Smooth muscle cell (in vitro differentiated cells): Measurements from ENCODE around the gene KIF17. TPM values are rescaled to one million over a fixed set of nuclear protein-coding genes. Genes with fewer than 3 reads are reported as not detected.

Experiments
- DNase-seq: peaks from one replicate; lab custom pipeline; 2025; ENCODE audit not compliant: unreplicated experiment; lab: John Stamatoyannopoulos, UW
- H2AFZ ChIP-seq: fragments of 200-600 bp; sonication (generic); 2 replicates; pipeline ENCODE4 v1.6.0; 2016; ENCODE audit warnings: antibody characterized with exemption, low read depth, mild to moderate bottlenecking
- H3F3A ChIP-seq: fragments of 200-600 bp; sonication (generic); 2 replicates; pipeline ENCODE4 v1.6.0; 2017; ENCODE audit warnings: antibody characterized with exemption, low read depth
- H3K27ac ChIP-seq: fragments of 200-600 bp; sonication (generic); 2 replicates; pipeline ENCODE4 v1.5.1; 2016; ENCODE audit warnings: low read depth, mild to moderate bottlenecking
- H3K27me3 ChIP-seq: fragments of 200-600 bp; sonication (generic); 2 replicates; pipeline ENCODE4 v1.6.1; 2016; ENCODE audit warnings: low read depth, mild to moderate bottlenecking
- H3K36me3 ChIP-seq: fragments of 200-600 bp; sonication (generic); 2 replicates; pipeline ENCODE4 v1.5.1; 2016; ENCODE audit warnings: low read depth
- H3K4me1 ChIP-seq: fragments of 200-600 bp; sonication (generic); 2 replicates; pipeline ENCODE4 v1.5.1; 2016; ENCODE audit warnings: low read depth
- H3K4me2 ChIP-seq: fragments of 200-600 bp; sonication (generic); 2 replicates; pipeline ENCODE4 v1.6.0; 2016; ENCODE audit warnings: mild to moderate bottlenecking
- H3K4me3 ChIP-seq: fragments of 200-600 bp; sonication (generic); 2 replicates; pipeline ENCODE4 v1.5.1; 2016; ENCODE audit warnings: mild to moderate bottlenecking
- H3K79me2 ChIP-seq: fragments of 200-600 bp; sonication (generic); 2 replicates; pipeline ENCODE4 v1.6.0; 2016; ENCODE audit warnings: low read depth, mild to moderate bottlenecking
- H3K9ac ChIP-seq: fragments of 200-600 bp; sonication (generic); 2 replicates; pipeline ENCODE4 v1.6.0; 2016; ENCODE audit warnings: low read depth
- H3K9me3 ChIP-seq: fragments of 200-600 bp; sonication (generic); replicated peaks from 2 replicates; pipeline ENCODE4 v1.5.1; 2016; ENCODE audit warnings: low read depth
- H4K20me1 ChIP-seq: fragments of 200-600 bp; sonication (generic); 2 replicates; pipeline ENCODE4 v1.6.0; 2016; ENCODE audit warnings: low read depth
- WGBS: methylation state at CpG from one replicate; pipeline ENCODE4 v1.1.7; 2016; ENCODE audit warnings: low lambda C conversion rate; 5-methylcytosine and 5-hydroxymethylcytosine counted together
- polyA plus RNA-seq: library from polyadenylated mRNA; unstranded; fragments of >200 nt; fragmentation: Nextera tagmentation; extraction: Ambion mirVana; gene quantifications from 2 replicates; pipeline ENCODE4 v1.2.1, GENCODE V29; 2016
- total RNA-seq: library from RNA; depleted of rRNA; stranded (reverse); fragments of >200 nt; gene quantifications from 2 replicates; pipeline ENCODE4 v1.2.3, GENCODE V29; 2014
- TF ChIP-seq, protein P1 (sequence below): fragments of 200-600 bp; sonication (generic); IDR thresholded peaks from 2 replicates; pipeline ENCODE4 v1.5.1; 2017; ENCODE audit warnings: borderline replicate concordance, mild to moderate bottlenecking, antibody characterized with exemption; ENCODE audit not compliant: insufficient read depth, poor library complexity, severe bottlenecking

Gene KIF17
- total and polyA plus RNA-seq, 2 experiments from 2014 or later = 0.13 to 2.2 TPM

DNA sequence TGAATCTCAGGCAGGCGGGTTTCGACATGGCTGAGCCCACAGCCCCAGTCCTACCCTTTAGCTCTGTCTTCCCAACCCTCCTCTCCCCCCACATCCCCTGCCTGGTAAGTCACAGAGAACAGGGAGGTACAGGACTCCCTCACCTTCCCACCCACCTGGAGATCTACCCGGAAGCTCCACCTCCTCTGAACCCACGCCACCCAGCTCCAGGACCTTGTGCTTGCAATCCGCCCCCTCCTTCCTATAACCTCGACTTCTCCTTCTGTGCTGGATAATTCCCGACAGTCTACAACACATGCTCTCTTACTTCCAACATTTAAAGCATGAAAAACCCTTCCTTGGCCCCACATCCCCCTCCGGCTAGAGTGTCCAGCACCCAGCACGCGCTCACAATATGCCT, 22.3 kb downstream of the KIF17 start:
- H4K20me1 ChIP-seq = no peaks in the 10 kb centered on the region
- H3K27me3 ChIP-seq = no peaks in the 10 kb centered on the region
- H3F3A ChIP-seq = peaks cover 3% of the 10 kb centered on the region
- H3K27ac ChIP-seq = no peak overlapping the region
- no peaks in the 10 kb centered on the region for H3K36me3 ChIP-seq
- no peak overlapping the region for H3K4me3 ChIP-seq
- H2AFZ ChIP-seq = no peak overlapping the region
- H3K9ac ChIP-seq = no peak overlapping the region
- no peaks in the 10 kb centered on the region for H3K79me2 ChIP-seq
- H3K9me3 ChIP-seq = no peaks in the 10 kb centered on the region
- TF ChIP-seq, protein P1, sequence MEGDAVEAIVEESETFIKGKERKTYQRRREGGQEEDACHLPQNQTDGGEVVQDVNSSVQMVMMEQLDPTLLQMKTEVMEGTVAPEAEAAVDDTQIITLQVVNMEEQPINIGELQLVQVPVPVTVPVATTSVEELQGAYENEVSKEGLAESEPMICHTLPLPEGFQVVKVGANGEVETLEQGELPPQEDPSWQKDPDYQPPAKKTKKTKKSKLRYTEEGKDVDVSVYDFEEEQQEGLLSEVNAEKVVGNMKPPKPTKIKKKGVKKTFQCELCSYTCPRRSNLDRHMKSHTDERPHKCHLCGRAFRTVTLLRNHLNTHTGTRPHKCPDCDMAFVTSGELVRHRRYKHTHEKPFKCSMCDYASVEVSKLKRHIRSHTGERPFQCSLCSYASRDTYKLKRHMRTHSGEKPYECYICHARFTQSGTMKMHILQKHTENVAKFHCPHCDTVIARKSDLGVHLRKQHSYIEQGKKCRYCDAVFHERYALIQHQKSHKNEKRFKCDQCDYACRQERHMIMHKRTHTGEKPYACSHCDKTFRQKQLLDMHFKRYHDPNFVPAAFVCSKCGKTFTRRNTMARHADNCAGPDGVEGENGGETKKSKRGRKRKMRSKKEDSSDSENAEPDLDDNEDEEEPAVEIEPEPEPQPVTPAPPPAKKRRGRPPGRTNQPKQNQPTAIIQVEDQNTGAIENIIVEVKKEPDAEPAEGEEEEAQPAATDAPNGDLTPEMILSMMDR = no peak
- DNase-seq = no peak
- H3K4me1 ChIP-seq = no peaks in the 10 kb centered on the region
- WGBS = 94% methylated on average over 10 of the region's 10 CpGs
- no peak overlapping the region for H3K4me2 ChIP-seq

DNA sequence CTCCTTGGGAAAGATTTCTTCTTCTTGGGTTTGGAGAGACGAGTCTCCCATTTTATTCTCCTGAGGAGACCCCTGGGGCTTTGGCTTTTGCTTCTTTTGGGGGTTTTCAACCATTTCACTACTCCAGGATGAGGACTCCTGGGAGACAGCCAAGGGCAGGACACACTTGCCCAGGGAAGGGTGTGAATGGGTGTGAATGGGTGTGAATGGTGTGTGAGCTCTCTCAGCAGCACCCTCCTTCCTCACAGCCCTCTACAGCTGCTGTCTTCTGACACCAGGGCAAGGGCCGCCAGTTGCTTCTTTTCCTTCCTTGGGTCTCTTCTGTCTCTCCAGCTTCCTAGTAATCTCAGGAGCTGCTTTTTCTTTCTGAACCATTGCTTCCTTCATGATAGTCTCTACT, 24.2 kb downstream of the KIF17 start:
- no peaks in the 10 kb centered on the region for H3K4me1 ChIP-seq
- DNase-seq = no peak
- H3K27me3 ChIP-seq = no peaks in the 10 kb centered on the region
- no peaks in the 10 kb centered on the region for H3K36me3 ChIP-seq
- H2AFZ ChIP-seq = no peak overlapping the region
- no peak overlapping the region for H3K27ac ChIP-seq
- no peak overlapping the region for H3K4me3 ChIP-seq
- H4K20me1 ChIP-seq = no peaks in the 10 kb centered on the region
- TF ChIP-seq, protein P1 = no peak
- H3F3A ChIP-seq = peaks cover 3% of the 10 kb centered on the region
- no peak overlapping the region for H3K4me2 ChIP-seq
- 88% methylated on average over 2 of the region's 2 CpGs for WGBS
- no peaks in the 10 kb centered on the region for H3K79me2 ChIP-seq
- no peaks in the 10 kb centered on the region for H3K9me3 ChIP-seq
- no peak overlapping the region for H3K9ac ChIP-seq

DNA sequence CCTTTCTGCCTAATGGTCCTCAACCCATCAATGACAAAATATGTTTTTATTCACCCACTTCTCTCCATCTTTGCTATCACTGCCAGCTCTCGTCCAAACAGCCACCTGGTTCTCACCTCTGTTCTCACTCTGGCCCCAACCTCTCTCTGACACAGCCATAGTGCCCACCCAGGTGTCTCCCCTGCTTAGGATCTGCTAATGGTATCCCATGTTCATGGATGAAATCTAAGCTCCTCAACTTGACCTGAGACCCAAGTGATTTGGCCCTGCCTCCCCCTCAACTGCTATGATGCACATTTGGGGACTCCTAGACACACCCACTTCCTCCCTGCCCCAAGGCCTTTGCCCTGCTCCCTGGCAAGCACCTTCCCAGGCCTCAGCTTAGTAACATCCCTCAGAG, 25.9 kb downstream of the KIF17 start:
- DNase-seq = no peak
- Histone ChIP-seq H3K27me3 (no peaks in the 10 kb centered on the region), H3K27ac (no peak overlapping the region), H3K9ac (no peak overlapping the region), H4K20me1 (no peaks in the 10 kb centered on the region), H3K4me1 (no peaks in the 10 kb centered on the region), H3K9me3 (no peaks in the 10 kb centered on the region), H2AFZ (no peak overlapping the region), H3K4me2 (no peak overlapping the region), H3K36me3 (no peaks in the 10 kb centered on the region), H3K79me2 (no peaks in the 10 kb centered on the region), H3F3A (no peaks in the 10 kb centered on the region), H3K4me3 (no peak overlapping the region)
- 89% methylated on average over 1 of the region's 1 CpG for WGBS
- TF ChIP-seq, protein P1 = no peak

DNA sequence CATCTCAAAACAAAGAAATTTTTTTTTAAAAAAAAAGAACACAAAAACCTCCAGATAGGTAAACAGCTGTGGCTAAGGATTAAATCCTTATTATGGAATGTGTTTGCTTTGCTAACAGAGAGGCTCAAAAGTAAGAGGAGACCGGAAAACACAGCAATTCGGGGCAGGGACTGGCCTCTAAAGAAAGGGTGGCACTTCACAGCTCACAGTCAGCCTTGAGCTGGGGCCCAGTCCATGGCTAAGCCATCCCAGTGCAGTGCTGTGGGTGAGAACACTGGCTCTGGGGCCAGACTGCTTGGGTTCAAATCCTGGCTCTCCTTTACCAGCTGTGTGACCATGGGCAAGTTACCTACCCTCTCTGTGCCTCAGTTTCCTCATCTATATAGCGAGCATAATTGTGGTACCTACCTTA, 28.2 kb downstream of the KIF17 start:
- H4K20me1 ChIP-seq = no peaks in the 10 kb centered on the region
- H3K36me3 ChIP-seq = no peaks in the 10 kb centered on the region
- no peaks in the 10 kb centered on the region for H3K9me3 ChIP-seq
- H3K4me1 ChIP-seq = no peaks in the 10 kb centered on the region
- no peak overlapping the region for H3K4me2 ChIP-seq
- H3K27ac ChIP-seq = no peak overlapping the region
- no peak overlapping the region for H3K9ac ChIP-seq
- TF ChIP-seq, protein P1 = no peak
- H2AFZ ChIP-seq = no peak overlapping the region
- no peaks in the 10 kb centered on the region for H3F3A ChIP-seq
- 98% methylated on average over 3 of the region's 3 CpGs for WGBS
- H3K79me2 ChIP-seq = no peaks in the 10 kb centered on the region
- no peaks in the 10 kb centered on the region for H3K27me3 ChIP-seq
- DNase-seq = no peak
- no peak overlapping the region for H3K4me3 ChIP-seq
